IMR-90 (cell line): ENCODE results near the gene PPP2R5E. TPM values are rescaled to one million over a fixed set of nuclear protein-coding genes. Genes with fewer than 3 reads are reported as not detected.

Experiments
- ATAC-seq: fragments of 200-7000 bp; cut with Tn5 transposase; 2 replicates; pipeline ENCODE4 v1.9.1; 2020; ENCODE audit warnings: low read depth, mild to moderate bottlenecking, moderate library complexity
- BruUV-seq: library from RNA; stranded (reverse); fragments of 400-500 nt; replicated peaks from 2 replicates; lab custom pipeline; 2021; lab: Mats Ljungman, UMichigan
- CTCF ChIA-PET: fragments of 300-600 bp; formaldehyde crosslinking; extraction: SDS; loops from one replicate; lab custom pipeline; 2021; ENCODE audit warnings: antibody characterized with exemption; lab: Yijun Ruan, JAX
- POLR2A ChIA-PET: fragments of 300-600 bp; sonication (Branson Sonifier 250); formaldehyde crosslinking; loops from one replicate; lab custom pipeline; 2022; ENCODE audit warnings: antibody characterized with exemption; ENCODE audit not compliant: unreplicated experiment; lab: Charles Lee
- DNase-seq: peaks from one replicate; pipeline ENCODE4 v3.0.0; 2013
- H2AFZ ChIP-seq: replicated peaks from 2 replicates; pipeline ENCODE3; 2013; ENCODE audit warnings: low read length, mild to moderate bottlenecking; ENCODE audit not compliant: poor library complexity
- H2AK5ac ChIP-seq: 2 replicates; pipeline ENCODE4 v1.6.1; 2013; ENCODE audit warnings: low read depth, low read length, inconsistent platforms
- H2AK9ac ChIP-seq: replicated peaks from 2 replicates; pipeline ENCODE3; 2013; ENCODE audit warnings: mild to moderate bottlenecking, low read depth, low read length, moderate library complexity; ENCODE audit not compliant: poor library complexity
- H2BK120ac ChIP-seq: 2 replicates; pipeline ENCODE4 v1.6.1; 2013; ENCODE audit warnings: low read depth, low read length, inconsistent platforms
- H2BK15ac ChIP-seq: 3 replicates; pipeline ENCODE4 v1.6.1; 2013; ENCODE audit warnings: low read depth, low read length, inconsistent platforms
- H2BK20ac ChIP-seq: 2 replicates; pipeline ENCODE4 v1.6.1; 2013; ENCODE audit warnings: low read depth, mild to moderate bottlenecking, inconsistent platforms, low read length, moderate library complexity
- H2BK5ac ChIP-seq: 2 replicates; pipeline ENCODE4 v1.6.1; 2013; ENCODE audit warnings: mild to moderate bottlenecking, low read depth, low read length, inconsistent platforms; ENCODE audit not compliant: poor library complexity, severe bottlenecking
- H3K14ac ChIP-seq: replicated peaks from 2 replicates; pipeline ENCODE4 v1.6.1; 2013; ENCODE audit warnings: low read depth, low read length, inconsistent platforms
- H3K18ac ChIP-seq: 2 replicates; pipeline ENCODE4 v1.6.1; 2013; ENCODE audit warnings: low read depth, low read length, control low read depth
- H3K23ac ChIP-seq: 2 replicates; pipeline ENCODE4 v1.6.1; 2013; ENCODE audit warnings: low read depth, low read length, inconsistent platforms
- H3K27ac ChIP-seq: 2 replicates; pipeline ENCODE4 v1.5.1; 2013; ENCODE audit warnings: mild to moderate bottlenecking, control low read depth, low read length; ENCODE audit not compliant: insufficient read depth
- H3K27me3 ChIP-seq: 2 replicates; pipeline ENCODE4 v1.6.1; 2013; ENCODE audit warnings: low read length; ENCODE audit not compliant: control insufficient read depth, insufficient read depth
- H3K36me3 ChIP-seq: 2 replicates; pipeline ENCODE4 v1.6.1; 2013; ENCODE audit warnings: low read length, mixed read lengths; ENCODE audit not compliant: control insufficient read depth, insufficient read depth
- H3K4ac ChIP-seq: 2 replicates; pipeline ENCODE4 v1.6.1; 2013; ENCODE audit warnings: low read depth, low read length, inconsistent platforms
- H3K4me1 ChIP-seq: 2 replicates; pipeline ENCODE4 v1.6.1; 2013; ENCODE audit warnings: low read length, mixed read lengths; ENCODE audit not compliant: control insufficient read depth, insufficient read depth
- H3K4me2 ChIP-seq: 2 replicates; pipeline ENCODE4 v1.6.1; 2013; ENCODE audit warnings: low read depth, mild to moderate bottlenecking, control low read depth, low read length, moderate library complexity
- H3K4me3 ChIP-seq: 2 replicates; pipeline ENCODE4 v1.5.1; 2013; ENCODE audit warnings: low read depth, mild to moderate bottlenecking, control low read depth, low read length, moderate library complexity; ENCODE audit not compliant: insufficient read depth
- H3K56ac ChIP-seq: 2 replicates; pipeline ENCODE4 v1.6.1; 2013; ENCODE audit warnings: low read length, inconsistent platforms; ENCODE audit not compliant: insufficient read depth; ENCODE audit errors: extremely low read depth
- H3K79me1 ChIP-seq, 2 experiments: 2 replicates each; pipeline ENCODE4 v1.6.1; 2013; ENCODE audit warnings: low read length in 2 of 2, inconsistent platforms in 1 of 2, low read depth in 1 of 2
- H3K9ac ChIP-seq: 2 replicates; pipeline ENCODE4 v1.6.1; 2013; ENCODE audit warnings: low read depth, low read length, control low read depth
- H3K9me1 ChIP-seq: 2 replicates; pipeline ENCODE4 v1.6.1; 2013; ENCODE audit warnings: low read length, inconsistent platforms; ENCODE audit not compliant: insufficient read depth
- H3K9me3 ChIP-seq: 2 replicates; pipeline ENCODE4 v1.6.1; 2013; ENCODE audit warnings: low read length; ENCODE audit not compliant: control insufficient read depth, insufficient read depth
- H4K20me1 ChIP-seq: 2 replicates; pipeline ENCODE4 v1.6.1; 2013; ENCODE audit warnings: low read length, inconsistent platforms; ENCODE audit not compliant: insufficient read depth
- H4K5ac ChIP-seq: 2 replicates; pipeline ENCODE4 v1.6.1; 2013; ENCODE audit warnings: mild to moderate bottlenecking, low read depth, low read length, control low read depth
- H4K8ac ChIP-seq, 2 experiments: 2 replicates each; pipeline ENCODE4 v1.6.1; 2013; ENCODE audit warnings: low read depth in 2 of 2, low read length in 2 of 2, control low read depth in 1 of 2, inconsistent platforms in 1 of 2
- H4K91ac ChIP-seq: 2 replicates; pipeline ENCODE4 v1.6.1; 2013; ENCODE audit warnings: low read depth, low read length, inconsistent platforms; ENCODE audit not compliant: insufficient read depth
- BHLHE40 ChIP-seq: fragments of 150-350 bp; IDR thresholded peaks from 2 replicates; pipeline ENCODE4 v1.6.1; 2016; ENCODE audit warnings: mild to moderate bottlenecking, low read depth, low read length
- CEBPB ChIP-seq: IDR thresholded peaks from 2 replicates; pipeline ENCODE4 v1.6.1; 2012; ENCODE audit warnings: low read depth, low read length, improper control_type of control experiment
- FOS ChIP-seq: fragments of 150-350 bp; IDR thresholded peaks from 2 replicates; pipeline ENCODE4 v1.6.1; 2016; ENCODE audit warnings: low read depth, low read length
- MAZ ChIP-seq: IDR thresholded peaks from 2 replicates; pipeline ENCODE4 v1.6.1; 2012; ENCODE audit warnings: low read depth, mild to moderate bottlenecking, low read length, improper control_type of control experiment, moderate library complexity, borderline replicate concordance
- MXI1 ChIP-seq: IDR thresholded peaks from 2 replicates; pipeline ENCODE4 v1.6.1; 2012; ENCODE audit warnings: low read depth, mild to moderate bottlenecking, low read length, moderate library complexity, borderline replicate concordance
- POLR2A ChIP-seq: IDR thresholded peaks from 2 replicates; pipeline ENCODE4 v1.6.1; 2012; ENCODE audit warnings: mild to moderate bottlenecking, low read depth, low read length
- RCOR1 ChIP-seq: IDR thresholded peaks from 2 replicates; pipeline ENCODE4 v1.6.1; 2012; ENCODE audit warnings: mild to moderate bottlenecking, low read length, improper control_type of control experiment; ENCODE audit not compliant: insufficient replicate concordance
- SMC3 ChIP-seq: fragments of 150-350 bp; IDR thresholded peaks from 2 replicates; pipeline ENCODE4 v1.6.1; 2016; ENCODE audit warnings: low read depth, mild to moderate bottlenecking, antibody characterized with exemption, low read length, moderate library complexity
- USF2 ChIP-seq: fragments of 150-350 bp; IDR thresholded peaks from 2 replicates; pipeline ENCODE4 v1.6.1; 2017; ENCODE audit warnings: mild to moderate bottlenecking, antibody characterized with exemption, low read length, low read depth
- WGBS, 2 experiments: methylation state at CpG; one replicate each; pipeline versions ENCODE4 v1.1.5 to v1.1.7; 2013; ENCODE audit warnings: missing lambda C conversion rate in 2 of 2; ENCODE audit not compliant: insufficient read length in 1 of 2; ENCODE audit errors: extremely low coverage in 2 of 2; 5-methylcytosine and 5-hydroxymethylcytosine counted together
- dilution Hi-C: fragments of 300-500 bp; cut with HindIII; formaldehyde crosslinking; loops from one replicate; pipeline ENCODE4 v1.14.3; 2018; ENCODE audit warnings: low sequenced_read_pairs; ENCODE audit not compliant: unreplicated experiment
- in situ Hi-C: fragments of 300-500 bp; cut with MboI; formaldehyde crosslinking; loops from 3 replicates; pipeline ENCODE4 v1.14.3; 2019; ENCODE audit warnings: low sequenced_read_pairs, inconsistent platforms, mixed read lengths
- intact Hi-C: fragments of 100-400 bp; cut with micrococcal nuclease; formaldehyde crosslinking; loops from 2 replicates; pipeline ENCODE4 v1.10.0; 2022
- polyA plus RNA-seq, 3 experiments: library from polyadenylated mRNA; depleted of rRNA; stranded (reverse); fragments of >200 nt; gene quantifications; 2 replicates each; pipeline ENCODE4 v1.2.3, GENCODE V29; 2012; ENCODE audit warnings: low replicate concordance in 1 of 3
- total RNA-seq: library from RNA; depleted of rRNA; stranded (reverse); fragments of >200 nt; gene quantifications from 2 replicates; pipeline ENCODE4 v1.2.3, GENCODE V29; 2012
- TF ChIP-seq, protein P1 (sequence below): fragments of 150-350 bp; IDR thresholded peaks from 2 replicates; pipeline ENCODE4 v1.6.1; 2016; ENCODE audit warnings: low read depth, mild to moderate bottlenecking, low read length, moderate library complexity, borderline replicate concordance
- TF ChIP-seq, protein P2 (sequence below): conservative IDR thresholded peaks from 2 replicates; pipeline ENCODE4 v1.5.1; 2012; ENCODE audit warnings: mild to moderate bottlenecking, low read depth, low read length, improper control_type of control experiment

The PPP2R5E gene
- total and polyA plus RNA-seq, 2 of the 4 experiments (the other 2 are of a cell fraction), result 9.7 to 12.2 TPM

DNA sequence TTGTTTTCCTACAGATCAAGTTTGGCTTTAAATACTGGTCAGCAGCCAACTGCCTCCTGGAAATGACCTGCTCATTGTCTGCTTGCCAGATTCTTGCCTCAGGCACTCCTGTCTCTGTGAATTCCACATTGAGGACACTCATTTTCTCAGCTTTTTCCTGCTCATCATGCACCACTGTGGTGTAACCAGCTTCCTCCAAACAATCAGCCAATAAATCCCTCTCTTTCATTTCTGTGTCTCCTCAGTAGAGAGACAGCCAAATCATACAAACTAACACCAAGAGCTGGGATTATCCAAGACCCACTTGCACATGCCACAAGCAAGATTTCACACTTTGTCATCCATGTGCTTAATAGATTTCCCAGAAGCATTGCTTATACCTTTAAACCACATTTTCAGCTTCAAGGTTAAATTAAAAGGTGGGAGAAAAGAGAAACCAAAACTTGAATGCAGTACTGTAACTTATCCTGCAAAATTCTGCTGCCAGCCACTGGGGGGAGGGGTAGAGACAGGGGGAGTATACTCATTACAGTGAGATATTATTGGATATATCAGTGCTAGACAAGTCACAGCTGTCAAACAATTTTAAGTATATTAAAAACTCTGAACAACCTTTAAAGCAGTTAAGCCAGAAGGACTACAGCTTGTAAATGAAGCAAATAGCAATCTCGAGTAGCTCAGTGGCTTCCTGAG lies 105.0 kb downstream of the PPP2R5E start:
- dilution Hi-C loops, result no loop called here
- DNase-seq (peak; percentile 92), ATAC-seq (peak; percentile 56)
- TF ChIP-seq CEBPB (peak; percentile 68), MXI1 (no peak), MAZ (no peak), USF2 (no peak), RCOR1 (no peak), FOS (no peak), SMC3 (no peak), POLR2A (no peak), BHLHE40 (peak; percentile 61)
- TF ChIP-seq, protein P1, sequence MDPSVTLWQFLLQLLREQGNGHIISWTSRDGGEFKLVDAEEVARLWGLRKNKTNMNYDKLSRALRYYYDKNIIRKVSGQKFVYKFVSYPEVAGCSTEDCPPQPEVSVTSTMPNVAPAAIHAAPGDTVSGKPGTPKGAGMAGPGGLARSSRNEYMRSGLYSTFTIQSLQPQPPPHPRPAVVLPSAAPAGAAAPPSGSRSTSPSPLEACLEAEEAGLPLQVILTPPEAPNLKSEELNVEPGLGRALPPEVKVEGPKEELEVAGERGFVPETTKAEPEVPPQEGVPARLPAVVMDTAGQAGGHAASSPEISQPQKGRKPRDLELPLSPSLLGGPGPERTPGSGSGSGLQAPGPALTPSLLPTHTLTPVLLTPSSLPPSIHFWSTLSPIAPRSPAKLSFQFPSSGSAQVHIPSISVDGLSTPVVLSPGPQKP, result no peak
- TF ChIP-seq, protein P2, sequence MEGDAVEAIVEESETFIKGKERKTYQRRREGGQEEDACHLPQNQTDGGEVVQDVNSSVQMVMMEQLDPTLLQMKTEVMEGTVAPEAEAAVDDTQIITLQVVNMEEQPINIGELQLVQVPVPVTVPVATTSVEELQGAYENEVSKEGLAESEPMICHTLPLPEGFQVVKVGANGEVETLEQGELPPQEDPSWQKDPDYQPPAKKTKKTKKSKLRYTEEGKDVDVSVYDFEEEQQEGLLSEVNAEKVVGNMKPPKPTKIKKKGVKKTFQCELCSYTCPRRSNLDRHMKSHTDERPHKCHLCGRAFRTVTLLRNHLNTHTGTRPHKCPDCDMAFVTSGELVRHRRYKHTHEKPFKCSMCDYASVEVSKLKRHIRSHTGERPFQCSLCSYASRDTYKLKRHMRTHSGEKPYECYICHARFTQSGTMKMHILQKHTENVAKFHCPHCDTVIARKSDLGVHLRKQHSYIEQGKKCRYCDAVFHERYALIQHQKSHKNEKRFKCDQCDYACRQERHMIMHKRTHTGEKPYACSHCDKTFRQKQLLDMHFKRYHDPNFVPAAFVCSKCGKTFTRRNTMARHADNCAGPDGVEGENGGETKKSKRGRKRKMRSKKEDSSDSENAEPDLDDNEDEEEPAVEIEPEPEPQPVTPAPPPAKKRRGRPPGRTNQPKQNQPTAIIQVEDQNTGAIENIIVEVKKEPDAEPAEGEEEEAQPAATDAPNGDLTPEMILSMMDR, result no peak
- H3K36me3 ChIP-seq, result no peaks in the 10 kb centered on the region
- no peak overlapping the region for H2AFZ ChIP-seq
- CTCF ChIA-PET, result no interaction called here
- H3K4ac ChIP-seq, result no peak overlapping the region
- H3K14ac ChIP-seq, result 0 out of 2 replicates have a peak overlapping the region, but pooled peaks have one; percentile 29
- peaks cover 18% of the 10 kb centered on the region for H3K9me1 ChIP-seq
- no peak overlapping the region for H3K18ac ChIP-seq
- peaks cover 45% of the 10 kb centered on the region for H4K20me1 ChIP-seq
- H3K4me1 ChIP-seq, result peaks cover 10% of the 10 kb centered on the region
- H3K27ac ChIP-seq, result no peak overlapping the region
- H3K56ac ChIP-seq, result no peak overlapping the region
- peak overlapping the region; percentile 34 for H2BK5ac ChIP-seq
- H2BK120ac ChIP-seq, result no peak overlapping the region
- H3K4me3 ChIP-seq, result peak overlapping the region; percentile 36; the same call in 1 of the 2 replicates
- peaks cover 33 to 57% of the 10 kb centered on the region in 2 experiments for H3K79me1 ChIP-seq
- H2AK5ac ChIP-seq, result no peak overlapping the region
- H3K9me3 ChIP-seq, result no peaks in the 10 kb centered on the region
- peak overlapping the region; percentile 86 for H3K4me2 ChIP-seq
- BruUV-seq, result no TSS peak
- in situ Hi-C loops, result no loop called here
- no peak overlapping the region for H2BK15ac ChIP-seq
- no peak overlapping the region for H3K23ac ChIP-seq
- WGBS, 2 experiments, result no CpG with 5 or more reads among the region's 1 CpG
- no peak overlapping the region for H4K91ac ChIP-seq
- H2AK9ac ChIP-seq, result no peak overlapping the region
- no peak overlapping the region for H2BK20ac ChIP-seq
- no peaks in the 10 kb centered on the region for H3K27me3 ChIP-seq
- POLR2A ChIA-PET, result no interaction called here
- no peak overlapping the region for H4K5ac ChIP-seq
- intact Hi-C loops, result loop anchor here (5.0 kb wide), 1 partner anchor 34 kb away; no protein-coding TSS in a partner anchor
- H4K8ac ChIP-seq, result no peak overlapping the region
- no peak overlapping the region for H3K9ac ChIP-seq
